K562 (cell line): ENCODE measurements around the gene HMGA1. TPM values are rescaled to one million over a fixed set of nuclear protein-coding genes. Genes with fewer than 3 reads are reported as not detected.

Experiments used
- BACH1 ChIP-seq: fragments of 200-800 bp; sonication (Bioruptor generic); IDR thresholded peaks from 2 replicates; pipeline ENCODE4 v1.6.1; 2016; ENCODE audit warnings: missing genetic modification characterization, missing compliant biosample characterization
- BRCA1 ChIP-seq, 2 experiments: fragments of 450-650 bp in 1 of 2; sonication (generic) in 1 of 2; formaldehyde crosslinking in 1 of 2; IDR thresholded peaks; 2 replicates each; pipeline versions ENCODE4 v1.5.0 to v1.6.1; 2017 to 2020; ENCODE audit warnings: mild to moderate bottlenecking in 1 of 2, missing genetic modification reagents in 1 of 2
- CCNT2 ChIP-seq: IDR thresholded peaks from 2 replicates; pipeline ENCODE4 v1.6.1; 2011; ENCODE audit warnings: borderline replicate concordance, low read depth, mild to moderate bottlenecking, moderate library complexity, mixed read lengths, low read length; ENCODE audit not compliant: insufficient read length; ENCODE audit errors: extremely low read depth
- ELF1 ChIP-seq: fragments of 200-800 bp; sonication (Bioruptor generic); IDR thresholded peaks from 2 replicates; pipeline ENCODE4 v1.6.1; 2016; ENCODE audit warnings: missing genetic modification characterization, missing compliant biosample characterization
- ELF4 ChIP-seq: fragments of 450-650 bp; formaldehyde crosslinking; IDR thresholded peaks from 2 replicates; pipeline ENCODE4 v1.4.0; 2022; ENCODE audit warnings: missing genetic modification characterization
- KLF13 ChIP-seq: fragments of 450-650 bp; IDR thresholded peaks from 2 replicates; pipeline ENCODE4 v1.6.1; 2016; ENCODE audit warnings: missing genetic modification characterization, low read depth, mild to moderate bottlenecking, missing compliant biosample characterization, moderate library complexity, borderline replicate concordance
- MAFG ChIP-seq: fragments of 450-650 bp; conservative IDR thresholded peaks from 2 replicates; pipeline ENCODE4 v1.6.1; 2016; ENCODE audit warnings: missing genetic modification characterization, missing compliant biosample characterization
- MTA1 ChIP-seq: fragments of 450-650 bp; IDR thresholded peaks from 2 replicates; pipeline ENCODE4 v1.6.1; 2017; ENCODE audit warnings: borderline replicate concordance
- NR2C2 ChIP-seq, 2 experiments: fragments of 200-800 bp in 1 of 2; sonication (Bioruptor generic) in 1 of 2; sonication (generic) in 1 of 2; formaldehyde crosslinking in 1 of 2; IDR thresholded peaks; 2 replicates each; pipeline versions ENCODE4 v1.6.1 to v1.8.0; 2016 to 2022; ENCODE audit warnings: mild to moderate bottlenecking in 1 of 2, missing compliant biosample characterization in 1 of 2, missing genetic modification characterization in 1 of 2, missing genetic modification reagents in 1 of 2
- PHF21A ChIP-seq: fragments of 450-650 bp; IDR thresholded peaks from 2 replicates; pipeline ENCODE4 v1.6.1; 2017; ENCODE audit warnings: low read depth, borderline replicate concordance
- PRMT5 ChIP-seq: sonication (generic); formaldehyde crosslinking; IDR thresholded peaks from 2 replicates; pipeline ENCODE4 v1.5.0; 2020; ENCODE audit warnings: missing genetic modification reagents
- PRPF4 ChIP-seq: fragments of 200-400 bp; formaldehyde crosslinking; IDR thresholded peaks from one replicate; pipeline ENCODE4 v1.6.1; 2017; ENCODE audit warnings: low read length, low read depth, mild to moderate bottlenecking; ENCODE audit not compliant: insufficient read depth, poor library complexity, severe bottlenecking
- RBM22 ChIP-seq: fragments of 200-400 bp; formaldehyde crosslinking; IDR thresholded peaks from 2 replicates; pipeline ENCODE4 v1.6.1; 2018; ENCODE audit warnings: low read length, low read depth; ENCODE audit not compliant: poor library complexity, severe bottlenecking
- SIX5 ChIP-seq, 2 experiments: IDR thresholded peaks; 2 replicates each; pipeline ENCODE4 v1.6.1; 2011; ENCODE audit warnings: low read length in 2 of 2, borderline replicate concordance in 1 of 2, low read depth in 1 of 2, mild to moderate bottlenecking in 1 of 2, moderate library complexity in 1 of 2; ENCODE audit not compliant: insufficient read depth in 1 of 2
- TBL1XR1 ChIP-seq, 2 experiments: IDR thresholded peaks; 2 replicates each; pipeline ENCODE4 v1.6.1; 2012; ENCODE audit warnings: improper control_type of control experiment in 2 of 2, low read length in 2 of 2, mild to moderate bottlenecking in 1 of 2
- TSHZ1 ChIP-seq: fragments of 250-450 bp; sonication (Bioruptor Pico); IDR thresholded peaks from 2 replicates; pipeline ENCODE4 v1.4.0; 2020; ENCODE audit warnings: mild to moderate bottlenecking, moderate library complexity
- XRCC5 ChIP-seq: fragments of 200-400 bp; formaldehyde crosslinking; IDR thresholded peaks from 2 replicates; pipeline ENCODE4 v1.6.1; 2017; ENCODE audit warnings: low read depth, mild to moderate bottlenecking, low read length
- ZNF12 ChIP-seq: sonication (generic); formaldehyde crosslinking; IDR thresholded peaks from 2 replicates; pipeline ENCODE4 v1.4.0; 2020; ENCODE audit warnings: mild to moderate bottlenecking, missing genetic modification reagents
- ZNF280A ChIP-seq: fragments of 450-650 bp; IDR thresholded peaks from 2 replicates; pipeline ENCODE4 v1.6.1; 2018; ENCODE audit warnings: mild to moderate bottlenecking, low read depth; ENCODE audit not compliant: partially characterized antibody
- ZNF57 ChIP-seq: fragments of 450-650 bp; formaldehyde crosslinking; IDR thresholded peaks from 2 replicates; pipeline ENCODE4 v1.4.0; 2020; ENCODE audit warnings: mild to moderate bottlenecking, moderate library complexity
- ZNF699 ChIP-seq: fragments of 250-450 bp; sonication (Bioruptor Pico); IDR thresholded peaks from 2 replicates; pipeline ENCODE4 v1.8.0; 2021; ENCODE audit warnings: mild to moderate bottlenecking, moderate library complexity; ENCODE audit not compliant: insufficient replicate concordance
- polyA plus RNA-seq, 8 experiments: library from polyadenylated mRNA; depleted of rRNA in 4 of 8; stranded (reverse) in 5 of 8; unstranded in 3 of 8; fragments of >200 nt; fragmentation: Nextera tagmentation in 2 of 8; fragmentation: Illumina TruSeq in 1 of 8; extraction: Ambion mirVana in 2 of 8; extraction: Trizol in 1 of 8; gene quantifications; 2 replicates each; pipeline versions ENCODE4 v1.2.1 to v1.2.3, GENCODE V29; 2011 to 2014; ENCODE audit warnings: inconsistent platforms in 1 of 8, missing spikeins in 1 of 8
- total RNA-seq, 7 experiments: library from RNA; depleted of rRNA in 6 of 7; stranded (reverse); fragments of >200 nt in 6 of 7; fragmentation: Illumina TruSeq in 2 of 7; extraction: Trizol in 2 of 7; gene quantifications; 2 replicates each; pipeline versions ENCODE4 v1.2.1 to v1.2.3, GENCODE V29; 2011 to 2021; ENCODE audit warnings: low replicate concordance in 1 of 7

HMGA1 gene
- total and polyA plus RNA-seq, 9 of the 15 experiments (the other 6 are each of a cell fraction or from before 2014, with no cell fraction given): 27.8 to 1,947 (median 594) TPM

- TF ChIP-seq NR2C2 (CRISPR knock-in tag; IDR thresholded peaks at IDR 0.05) (no peak), NR2C2 (tag; IDR thresholded peaks at IDR 0.05) (no peak), ELF1 (tag) (no peak), BRCA1 (IDR thresholded peaks at IDR 0.05) (no peak), BRCA1 (CRISPR knock-in tag; IDR thresholded peaks at IDR 0.05) (no peak), ELF4 (CRISPR knock-in tag) (no peak), ZNF12 (no peak), PRPF4 (no peak), MAFG (tag) (no peak), SIX5 (IDR thresholded peaks at IDR 0.05; ENCODE audit: borderline replicate concordance in 1 of 2, insufficient read depth in 1 of 2, low read depth in 1 of 2, low read length in 2 of 2) (no peak), TSHZ1 (CRISPR knock-in tag) (no peak), BACH1 (tag) (no peak), MTA1 (no peak), PHF21A (no peak), CCNT2 (peak; percentile 49), ZNF57 (CRISPR knock-in tag) (peak; percentile 9; the same call in 1 of the 2 replicates), RBM22 (no peak), ZNF280A (no peak), PRMT5 (CRISPR knock-in tag) (no peak), XRCC5 (no peak; the same call in 1 of the 2 replicates), KLF13 (tag) (no peak), ZNF699 (no peak), TBL1XR1 (IDR thresholded peaks at IDR 0.05; ENCODE audit: low read length in 2 of 2) (no peak)
These were observed 10.1 kb downstream of the HMGA1 start (continued) for GRCh38 chr6:34246563-34247391.
